ENCODE results near the gene ANGPT4.
"Not testable (repeated sequence)": the region's sequence is repeated elsewhere in the genome, so short reads cannot be mapped to it uniquely, and the experiment has no call there.

ANGPT4 gene

GRCh38 chr20:911882-912600 lies 4.1 kb downstream of the ANGPT4 start:
- no peak for DNase-seq (ENCODE audit: insufficient read length, low spot score)
- no peak for FAIRE-seq
- no peak for TF ChIP-seq PAX5 (IDR thresholded peaks at IDR 0.05; ENCODE audit: insufficient read depth, low read length, severe bottlenecking)
- TF ChIP-seq SPI1 (IDR thresholded peaks at IDR 0.05; ENCODE audit: low read depth, low read length) = no peak
- no peak for TF ChIP-seq TAF1 (IDR thresholded peaks at IDR 0.05; ENCODE audit: low read depth, low read length)
- TF ChIP-seq POLR2A (IDR thresholded peaks at IDR 0.05; ENCODE audit: low read depth, low read length) = no peak
- TF ChIP-seq POLR2AphosphoS5 (IDR thresholded peaks at IDR 0.05; ENCODE audit: low read depth, low read length) = no peak
- TF ChIP-seq POU2F2 (IDR thresholded peaks at IDR 0.05; ENCODE audit: low read depth, low read length) = no peak

GRCh38 chr20:910870-911770 lies 5.0 kb downstream of the ANGPT4 start:
- FAIRE-seq (no peak), DNase-seq (ENCODE audit: insufficient read length, low spot score) (no peak)
- TF ChIP-seq TAF1 (IDR thresholded peaks at IDR 0.05; ENCODE audit: low read depth, low read length) (no peak), POLR2A (IDR thresholded peaks at IDR 0.05; ENCODE audit: low read depth, low read length) (no peak), POU2F2 (IDR thresholded peaks at IDR 0.05; ENCODE audit: low read depth, low read length) (no peak), PAX5 (IDR thresholded peaks at IDR 0.05; ENCODE audit: insufficient read depth, low read length, severe bottlenecking) (no peak), SPI1 (IDR thresholded peaks at IDR 0.05; ENCODE audit: low read depth, low read length) (no peak), POLR2AphosphoS5 (IDR thresholded peaks at IDR 0.05; ENCODE audit: low read depth, low read length) (no peak)

DNA sequence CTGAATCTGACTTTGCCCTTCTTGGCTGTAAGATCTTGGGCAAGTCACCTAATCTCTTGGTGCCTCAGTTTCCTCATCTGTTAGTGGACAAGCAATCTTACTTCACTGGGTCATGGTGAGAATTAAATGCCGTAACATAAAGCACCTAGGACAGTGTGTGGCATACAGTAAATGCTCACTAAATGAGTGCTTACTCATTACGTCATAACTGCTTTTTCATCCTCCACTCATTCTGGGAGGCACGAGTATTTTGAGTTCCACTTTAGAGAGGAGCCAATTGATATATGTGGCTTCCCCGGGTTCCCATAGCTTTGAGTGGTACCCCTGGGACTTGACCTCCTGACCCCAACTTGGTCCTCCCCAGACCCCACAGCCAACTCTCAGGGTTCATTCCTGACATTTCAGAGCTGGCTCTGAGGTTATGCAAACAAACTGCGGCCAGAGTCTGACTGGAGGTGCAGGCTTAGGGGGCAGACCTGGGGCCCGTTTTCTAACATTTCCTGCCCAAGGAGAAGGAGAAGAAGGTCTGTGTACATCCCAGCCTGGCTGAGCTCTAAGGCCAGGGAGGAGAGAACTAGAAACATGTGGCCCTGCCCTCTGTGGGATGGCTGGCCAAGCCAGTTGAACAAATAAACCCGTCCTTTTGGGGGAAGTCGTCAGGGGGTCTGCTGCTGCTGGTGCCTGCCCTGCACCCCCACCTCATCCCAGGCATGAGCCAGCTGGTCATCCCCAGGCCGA lies 5.8 kb downstream of the ANGPT4 start:
- FAIRE-seq (no peak), DNase-seq (ENCODE audit: insufficient read length, low spot score) (no peak)
- TF ChIP-seq POLR2A (IDR thresholded peaks at IDR 0.05; ENCODE audit: low read depth, low read length) (no peak), POLR2AphosphoS5 (IDR thresholded peaks at IDR 0.05; ENCODE audit: low read depth, low read length) (no peak), PAX5 (IDR thresholded peaks at IDR 0.05; ENCODE audit: insufficient read depth, low read length, severe bottlenecking) (no peak), POU2F2 (IDR thresholded peaks at IDR 0.05; ENCODE audit: low read depth, low read length) (no peak), SPI1 (IDR thresholded peaks at IDR 0.05; ENCODE audit: low read depth, low read length) (no peak), TAF1 (IDR thresholded peaks at IDR 0.05; ENCODE audit: low read depth, low read length) (no peak)

DNA sequence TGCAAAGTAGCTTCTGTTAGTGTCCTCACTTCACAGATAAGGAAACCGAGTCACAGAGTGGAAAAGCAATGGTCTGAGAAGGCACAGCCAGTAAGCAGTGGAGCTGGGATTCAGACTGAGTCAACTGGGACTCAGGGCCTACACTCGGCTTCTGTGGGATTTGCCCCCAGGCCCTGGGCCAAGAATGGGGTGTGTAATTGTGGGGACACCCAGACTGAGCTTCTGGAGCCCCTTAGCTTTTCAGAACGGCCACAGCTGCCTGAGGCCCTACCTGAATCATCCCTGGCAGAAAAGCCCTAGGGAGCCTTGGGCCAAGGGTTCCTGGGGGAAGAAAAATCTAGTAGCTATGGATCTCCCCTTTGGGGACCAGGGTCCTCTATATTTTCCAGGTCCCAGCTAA lies 6.5 kb downstream of the ANGPT4 start:
- TF ChIP-seq POLR2A (IDR thresholded peaks at IDR 0.05; ENCODE audit: low read depth, low read length) = no peak
- TF ChIP-seq POLR2AphosphoS5 (IDR thresholded peaks at IDR 0.05; ENCODE audit: low read depth, low read length) = no peak
- no peak for TF ChIP-seq POU2F2 (IDR thresholded peaks at IDR 0.05; ENCODE audit: low read depth, low read length)
- no peak for TF ChIP-seq PAX5 (IDR thresholded peaks at IDR 0.05; ENCODE audit: insufficient read depth, low read length, severe bottlenecking)
- TF ChIP-seq SPI1 (IDR thresholded peaks at IDR 0.05; ENCODE audit: low read depth, low read length) = no peak
- no peak for TF ChIP-seq TAF1 (IDR thresholded peaks at IDR 0.05; ENCODE audit: low read depth, low read length)
- no peak for DNase-seq (ENCODE audit: insufficient read length, low spot score)
- FAIRE-seq = no peak

DNA sequence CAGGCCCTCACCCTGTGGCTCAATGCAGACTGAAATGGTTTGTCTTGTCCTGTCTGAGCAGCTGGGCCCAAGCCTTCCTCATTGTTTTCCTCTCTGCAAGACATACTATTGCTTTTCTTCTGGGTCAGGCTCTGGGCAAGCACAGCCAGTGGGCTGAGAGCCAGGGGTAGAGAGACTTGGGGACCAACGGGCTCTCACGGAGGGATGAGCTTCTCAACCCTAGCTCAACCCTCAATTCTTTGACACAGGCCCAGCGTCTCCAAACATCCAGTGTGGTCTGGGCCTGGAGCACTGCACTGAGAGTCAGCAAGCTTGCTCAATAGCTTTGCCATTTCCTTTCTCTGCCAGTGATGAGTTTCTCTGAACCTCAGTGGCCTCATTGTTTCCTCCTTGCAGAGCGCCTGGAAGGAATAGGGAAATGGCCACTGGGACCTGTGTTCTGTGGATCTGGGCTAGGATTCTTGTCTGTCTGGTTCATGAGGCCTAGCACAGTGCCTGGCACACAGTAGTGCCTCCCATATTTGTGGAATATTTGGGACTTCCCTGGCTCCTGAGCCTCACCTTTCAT lies 9.3 kb downstream of the ANGPT4 start:
- DNase-seq (ENCODE audit: insufficient read length, low spot score) = no peak
- no peak for FAIRE-seq
- TF ChIP-seq POLR2A (IDR thresholded peaks at IDR 0.05; ENCODE audit: low read depth, low read length) = no peak
- TF ChIP-seq POLR2AphosphoS5 (IDR thresholded peaks at IDR 0.05; ENCODE audit: low read depth, low read length) = no peak
- no peak for TF ChIP-seq PAX5 (IDR thresholded peaks at IDR 0.05; ENCODE audit: insufficient read depth, low read length, severe bottlenecking)
- TF ChIP-seq POU2F2 (IDR thresholded peaks at IDR 0.05; ENCODE audit: low read depth, low read length) = no peak
- TF ChIP-seq TAF1 (IDR thresholded peaks at IDR 0.05; ENCODE audit: low read depth, low read length) = no peak
- TF ChIP-seq SPI1 (IDR thresholded peaks at IDR 0.05; ENCODE audit: low read depth, low read length) = no peak

DNA sequence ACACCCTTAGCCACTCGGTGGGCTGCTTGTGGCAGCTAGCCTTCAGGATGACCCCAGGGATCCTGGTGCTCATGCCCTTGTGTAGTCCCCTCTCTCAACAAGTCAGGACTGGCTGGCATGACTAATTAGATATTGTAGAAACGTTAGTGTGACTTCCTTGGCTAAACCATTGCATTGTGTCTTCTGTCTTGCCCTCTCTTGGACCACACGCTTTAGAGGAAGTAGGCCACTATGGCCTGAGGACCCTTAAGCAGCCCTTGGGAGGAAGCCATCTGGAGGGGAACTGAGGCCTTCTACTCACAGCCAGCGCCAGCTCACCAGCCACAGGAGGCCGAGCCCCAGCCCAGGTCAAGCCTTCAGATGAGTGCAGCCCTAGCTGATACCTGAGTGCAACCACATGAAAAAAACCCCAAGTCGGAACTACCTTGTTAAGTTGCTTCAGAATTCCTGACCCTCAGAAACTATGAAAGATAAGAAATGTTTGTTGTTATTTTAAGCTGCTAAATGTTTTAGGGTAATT lies 10.1 kb downstream of the ANGPT4 start:
- TF ChIP-seq POLR2A (IDR thresholded peaks at IDR 0.05; ENCODE audit: low read depth, low read length) (no peak), PAX5 (IDR thresholded peaks at IDR 0.05; ENCODE audit: insufficient read depth, low read length, severe bottlenecking) (no peak), SPI1 (IDR thresholded peaks at IDR 0.05; ENCODE audit: low read depth, low read length) (no peak), POLR2AphosphoS5 (IDR thresholded peaks at IDR 0.05; ENCODE audit: low read depth, low read length) (no peak), POU2F2 (IDR thresholded peaks at IDR 0.05; ENCODE audit: low read depth, low read length) (no peak), TAF1 (IDR thresholded peaks at IDR 0.05; ENCODE audit: low read depth, low read length) (no peak)
- no peak for FAIRE-seq
- no peak for DNase-seq (ENCODE audit: insufficient read length, low spot score)

GRCh38 chr20:905396-905961 lies 10.7 kb downstream of the ANGPT4 start:
- DNase-seq (ENCODE audit: insufficient read length, low spot score) (no peak), FAIRE-seq (no peak)
- TF ChIP-seq POLR2A (IDR thresholded peaks at IDR 0.05; ENCODE audit: low read depth, low read length) (no peak), TAF1 (IDR thresholded peaks at IDR 0.05; ENCODE audit: low read depth, low read length) (no peak), POLR2AphosphoS5 (IDR thresholded peaks at IDR 0.05; ENCODE audit: low read depth, low read length) (no peak), POU2F2 (IDR thresholded peaks at IDR 0.05; ENCODE audit: low read depth, low read length) (no peak), SPI1 (IDR thresholded peaks at IDR 0.05; ENCODE audit: low read depth, low read length) (no peak), PAX5 (IDR thresholded peaks at IDR 0.05; ENCODE audit: insufficient read depth, low read length, severe bottlenecking) (no peak)

DNA sequence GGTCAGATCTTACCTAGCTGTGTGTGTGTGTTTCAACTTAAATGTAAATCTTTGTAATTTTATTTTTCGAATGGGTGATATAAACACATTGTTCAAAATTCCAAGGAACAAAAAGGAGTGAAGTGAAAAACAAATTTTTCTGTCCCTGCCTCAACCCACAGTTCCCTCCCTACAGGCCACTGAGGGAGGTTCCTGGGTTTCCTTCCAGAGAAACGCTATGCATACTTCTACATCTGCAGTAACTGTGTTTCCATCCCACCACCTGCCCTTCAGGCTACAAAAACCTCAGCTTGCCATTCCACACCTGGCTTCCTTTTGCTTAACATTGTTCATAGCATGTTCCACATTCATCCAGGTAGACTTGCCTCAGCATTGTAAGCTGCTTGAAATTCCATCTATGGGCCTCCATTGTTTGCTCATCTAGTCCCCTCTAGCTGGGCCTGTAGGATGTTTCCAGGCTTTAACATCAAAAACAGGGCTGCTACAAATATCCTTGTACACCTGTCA lies 12.0 kb downstream of the ANGPT4 start:
- no peak for FAIRE-seq
- TF ChIP-seq POLR2A (IDR thresholded peaks at IDR 0.05; ENCODE audit: low read depth, low read length) = no peak
- TF ChIP-seq POLR2AphosphoS5 (IDR thresholded peaks at IDR 0.05; ENCODE audit: low read depth, low read length) = no peak
- TF ChIP-seq PAX5 (IDR thresholded peaks at IDR 0.05; ENCODE audit: insufficient read depth, low read length, severe bottlenecking) = no peak
- TF ChIP-seq POU2F2 (IDR thresholded peaks at IDR 0.05; ENCODE audit: low read depth, low read length) = no peak
- TF ChIP-seq SPI1 (IDR thresholded peaks at IDR 0.05; ENCODE audit: low read depth, low read length) = no peak
- TF ChIP-seq TAF1 (IDR thresholded peaks at IDR 0.05; ENCODE audit: low read depth, low read length) = no peak

DNA sequence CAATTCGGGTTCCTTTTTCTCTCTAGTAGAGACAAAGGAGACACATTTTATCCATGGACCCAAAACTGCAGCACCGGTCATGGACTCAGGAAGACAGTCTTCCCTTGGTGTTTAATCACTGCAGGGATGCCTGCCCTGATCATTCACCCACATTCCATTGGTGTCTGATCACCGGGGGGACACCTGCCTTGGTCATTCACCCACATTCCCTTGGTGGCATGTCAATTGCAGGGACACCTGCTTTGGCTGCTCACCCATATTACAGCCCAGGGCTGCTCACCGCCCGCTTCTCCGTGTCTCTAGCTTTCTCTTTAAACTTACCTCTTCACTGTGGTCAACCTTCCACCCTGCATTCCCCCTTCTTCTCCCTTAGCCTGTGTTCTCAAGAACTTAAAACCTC lies 18.7 kb downstream of the ANGPT4 start:
- not testable (repeated sequence) for DNase-seq (ENCODE audit: insufficient read length, low spot score); FAIRE-seq

More for the DNA sequence above, 12.0 kb downstream of the ANGPT4 start:
- DNase-seq (ENCODE audit: insufficient read length, low spot score) = no peak
